ENCODE results near the gene PTH2.

The PTH2 gene

DNA sequence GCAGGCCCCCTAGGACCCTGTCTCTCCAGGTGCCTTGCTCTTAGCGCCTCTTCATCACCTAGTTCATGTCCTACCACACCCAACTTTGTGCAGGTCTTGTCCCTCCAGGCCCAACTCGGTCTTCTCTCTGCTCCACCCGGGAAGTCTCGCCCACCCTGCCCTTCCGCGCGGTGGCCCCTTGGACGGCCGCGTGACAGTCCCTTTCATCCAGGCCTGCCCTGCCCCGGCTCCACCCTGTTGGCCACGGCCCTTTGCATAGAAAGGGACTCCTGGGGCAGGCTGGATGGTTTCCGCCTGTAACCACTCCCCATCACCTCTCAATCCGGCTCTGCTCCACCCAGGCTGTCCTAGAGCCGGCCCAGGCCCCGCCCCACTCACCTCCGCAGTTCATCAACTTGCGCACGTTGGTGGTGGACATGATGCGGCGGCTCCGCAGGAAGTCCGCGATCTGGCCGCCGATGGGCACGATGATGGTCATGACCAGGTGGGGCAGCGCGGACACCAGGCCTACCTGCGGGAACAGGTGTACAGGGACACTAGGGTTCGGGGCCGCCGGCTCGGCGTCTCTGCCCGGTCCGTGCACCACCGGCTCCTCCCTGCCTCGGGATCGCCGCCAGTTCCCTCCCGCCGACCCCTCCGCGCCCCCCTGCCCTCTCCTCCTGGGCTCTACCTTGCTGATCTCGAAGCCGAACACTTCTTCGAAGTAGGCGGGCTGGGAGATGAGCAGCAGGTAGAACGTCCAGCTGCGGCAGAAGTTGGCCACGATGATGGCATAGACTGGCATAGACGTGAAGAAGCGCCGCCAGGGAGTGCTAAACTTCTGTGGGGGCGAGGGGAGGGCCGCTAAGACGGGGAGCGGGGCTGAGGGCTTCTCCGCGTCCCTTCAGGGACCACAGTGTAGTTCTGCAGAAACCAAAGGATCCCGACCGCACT is 9.2 kb upstream of the PTH2 start:
- in situ Hi-C loops (cut with MboI; ENCODE audit: low sequenced_read_pairs): no loop called here

DNA sequence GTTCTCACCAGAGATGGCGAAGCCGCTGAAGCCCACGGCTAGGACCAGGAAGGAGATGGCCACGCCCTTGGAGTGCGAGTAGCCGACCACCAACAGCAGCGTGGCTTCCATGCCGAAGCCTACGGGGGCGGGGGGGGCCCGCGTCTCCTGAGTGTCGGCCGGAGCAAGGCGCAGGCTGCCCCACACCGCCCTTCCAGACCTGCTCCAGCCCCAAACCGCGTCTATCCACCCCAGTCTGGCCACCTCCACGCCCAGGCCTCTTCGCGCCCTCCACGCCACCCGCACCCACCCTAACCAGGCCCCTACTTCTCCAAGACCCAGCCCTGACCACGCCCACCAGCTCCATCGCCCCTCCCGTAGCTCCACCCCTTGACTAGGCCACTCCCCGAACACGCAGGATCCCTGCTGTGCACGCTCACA is 8.1 kb upstream of the PTH2 start:
- in situ Hi-C loops (cut with MboI; ENCODE audit: low sequenced_read_pairs): no loop called here

DNA sequence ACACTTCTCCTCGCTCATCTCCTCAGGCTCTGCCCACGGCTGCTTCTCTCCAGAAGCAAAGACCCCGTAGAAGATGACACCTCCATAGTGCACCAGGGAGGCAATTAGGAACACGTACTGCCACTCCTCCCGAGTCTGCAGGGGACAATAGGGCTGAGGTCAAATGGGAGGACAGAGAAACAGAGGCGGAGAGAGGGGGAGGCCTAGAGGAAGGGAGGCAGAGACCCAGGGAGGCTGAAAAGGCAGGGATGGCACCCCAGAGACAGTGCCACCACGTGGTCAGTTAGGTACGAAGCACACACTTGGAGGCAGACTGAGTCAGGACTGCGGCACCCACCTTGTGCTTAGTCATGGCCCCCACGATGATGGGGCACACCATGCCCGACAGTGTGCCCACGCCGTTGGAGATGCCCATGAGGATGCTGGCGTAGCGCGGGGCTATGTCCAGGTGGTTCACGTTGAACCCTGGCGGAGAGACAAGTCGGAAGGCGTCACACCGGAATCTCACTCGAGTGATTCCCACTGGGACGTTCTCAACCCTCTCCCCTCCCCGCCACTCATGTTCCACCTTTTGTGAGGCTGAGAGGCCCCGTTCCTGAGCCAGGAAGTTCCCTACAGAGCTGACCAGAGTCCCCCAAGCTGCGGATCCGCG is 7.6 kb upstream of the PTH2 start:
- in situ Hi-C loops (cut with MboI; ENCODE audit: low sequenced_read_pairs): no loop called here

DNA sequence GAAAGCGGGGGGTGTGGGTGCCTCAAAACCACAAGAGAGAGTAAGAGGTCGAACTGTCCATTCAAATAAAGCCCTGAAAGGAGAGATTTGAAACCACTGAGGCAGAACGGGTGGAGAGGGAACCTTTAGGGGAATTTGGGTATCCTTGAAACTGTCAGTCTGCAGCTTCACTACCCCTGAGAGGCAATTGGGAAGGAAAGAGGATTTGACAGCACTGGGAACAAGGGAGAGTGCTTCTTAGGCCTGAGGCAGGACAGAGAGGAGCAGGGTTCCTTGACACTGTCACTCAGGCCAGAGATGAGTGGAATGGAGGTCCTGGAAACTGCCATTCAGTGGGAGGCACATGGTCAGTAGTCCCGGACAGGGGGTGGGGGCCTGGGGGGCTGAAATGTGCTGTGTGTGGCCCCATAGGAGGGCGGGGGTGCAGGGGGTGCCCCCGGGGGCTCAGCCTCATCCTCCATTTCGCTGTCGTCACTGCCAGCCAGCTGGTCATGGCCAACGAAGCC is 7.0 kb upstream of the PTH2 start:
- in situ Hi-C loops (cut with MboI; ENCODE audit: low sequenced_read_pairs): no loop called here

DNA sequence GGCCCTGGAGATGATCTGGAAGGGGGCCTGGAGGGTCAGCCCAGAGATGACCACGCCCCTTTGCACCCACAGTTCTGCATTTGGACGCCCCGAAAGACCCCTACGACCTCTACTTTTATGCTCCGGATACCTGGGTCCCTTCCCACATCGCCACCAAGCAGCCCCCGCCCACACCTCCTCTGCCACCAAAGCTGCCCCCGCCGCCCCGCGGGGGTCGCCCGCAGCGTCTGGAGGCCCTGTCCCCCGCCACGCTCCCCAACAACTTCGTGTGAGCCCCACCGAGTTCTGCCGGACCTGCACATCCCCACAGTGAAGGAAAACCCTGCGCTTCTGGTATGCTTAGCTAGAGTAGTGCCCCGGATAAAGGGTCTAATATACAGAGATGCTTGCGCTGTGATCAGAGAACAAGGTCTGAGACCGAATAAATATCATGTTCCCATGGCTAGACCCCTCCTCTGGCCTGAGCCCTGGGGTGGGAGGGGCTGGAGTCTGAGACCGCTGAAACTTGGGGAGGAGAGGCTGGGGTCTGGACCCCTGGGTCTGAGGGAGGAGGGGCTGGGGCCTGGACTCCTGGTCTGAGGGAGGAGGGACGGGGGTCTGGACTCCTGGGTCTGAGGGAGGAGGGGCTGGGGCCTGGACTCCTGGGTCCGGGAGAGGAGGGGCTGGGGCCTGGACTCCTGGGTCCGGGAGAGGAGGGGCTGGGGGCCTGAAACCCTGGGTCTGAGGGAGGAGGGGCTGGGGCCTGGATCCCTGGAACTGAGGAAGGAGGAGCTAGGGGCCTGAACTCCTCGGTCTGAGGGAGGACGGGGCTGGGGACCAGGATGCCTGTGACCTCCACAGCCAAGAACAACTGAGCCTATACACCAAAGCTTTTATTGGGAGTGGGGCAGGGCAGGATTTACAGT is 5.6 kb upstream of the PTH2 start:
- in situ Hi-C loops (cut with MboI; ENCODE audit: low sequenced_read_pairs): no loop called here

DNA sequence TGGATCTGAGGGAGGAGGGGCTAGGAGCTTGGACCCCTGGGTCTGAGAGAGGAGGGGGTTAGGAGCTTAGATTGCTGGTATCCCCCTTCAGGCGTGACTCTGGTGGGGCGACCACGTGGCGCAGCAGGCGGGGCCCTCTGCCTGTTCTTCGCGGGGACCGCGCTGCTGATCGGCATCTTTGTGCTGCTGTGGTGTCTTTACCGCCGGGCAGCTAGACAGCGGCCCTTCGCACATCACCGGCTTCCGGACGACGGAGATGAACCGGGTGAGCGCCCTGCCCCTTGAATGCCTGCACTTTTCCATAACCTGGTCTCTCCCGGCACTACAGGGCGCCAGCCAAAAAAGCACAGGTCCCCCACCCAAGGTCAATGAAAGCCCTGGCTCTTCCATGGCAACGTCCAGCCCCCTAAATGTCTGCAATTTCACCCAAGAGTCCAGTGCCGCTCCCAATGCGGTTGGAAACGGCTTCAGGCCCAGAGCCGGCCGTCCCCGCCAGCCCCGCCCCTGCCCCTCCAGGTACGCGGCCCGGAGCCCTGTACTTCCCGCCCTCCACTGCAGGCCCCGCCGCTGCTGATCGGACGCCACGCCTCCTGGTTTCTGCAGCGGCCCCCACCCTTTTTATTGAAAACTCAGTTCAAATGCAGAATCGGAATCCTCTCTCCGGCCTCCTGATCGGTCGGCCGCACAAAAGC is 4.8 kb upstream of the PTH2 start:
- in situ Hi-C loops (cut with MboI; ENCODE audit: low sequenced_read_pairs): no loop called here

DNA sequence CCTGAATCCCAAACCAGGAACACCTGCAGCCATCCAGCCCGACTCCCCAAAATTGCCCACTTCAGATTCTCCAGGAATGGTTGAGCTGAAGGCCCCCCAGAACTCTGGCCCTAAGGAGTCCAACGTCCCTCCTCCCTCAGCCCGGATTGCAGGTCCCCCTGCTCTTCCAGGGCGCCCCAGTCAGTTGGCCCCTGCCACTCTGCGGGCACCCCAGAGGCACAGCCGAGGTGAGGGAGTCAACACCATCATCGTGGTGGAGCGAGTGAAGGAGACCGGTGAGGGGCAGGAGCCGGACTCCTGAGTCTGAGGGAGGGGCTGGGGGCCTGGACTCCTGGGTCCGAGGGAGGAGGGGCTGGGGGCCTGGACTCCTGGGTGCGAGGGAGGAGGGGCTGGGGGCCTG is 4.1 kb upstream of the PTH2 start:
- in situ Hi-C loops (cut with MboI; ENCODE audit: low sequenced_read_pairs): no loop called here

DNA sequence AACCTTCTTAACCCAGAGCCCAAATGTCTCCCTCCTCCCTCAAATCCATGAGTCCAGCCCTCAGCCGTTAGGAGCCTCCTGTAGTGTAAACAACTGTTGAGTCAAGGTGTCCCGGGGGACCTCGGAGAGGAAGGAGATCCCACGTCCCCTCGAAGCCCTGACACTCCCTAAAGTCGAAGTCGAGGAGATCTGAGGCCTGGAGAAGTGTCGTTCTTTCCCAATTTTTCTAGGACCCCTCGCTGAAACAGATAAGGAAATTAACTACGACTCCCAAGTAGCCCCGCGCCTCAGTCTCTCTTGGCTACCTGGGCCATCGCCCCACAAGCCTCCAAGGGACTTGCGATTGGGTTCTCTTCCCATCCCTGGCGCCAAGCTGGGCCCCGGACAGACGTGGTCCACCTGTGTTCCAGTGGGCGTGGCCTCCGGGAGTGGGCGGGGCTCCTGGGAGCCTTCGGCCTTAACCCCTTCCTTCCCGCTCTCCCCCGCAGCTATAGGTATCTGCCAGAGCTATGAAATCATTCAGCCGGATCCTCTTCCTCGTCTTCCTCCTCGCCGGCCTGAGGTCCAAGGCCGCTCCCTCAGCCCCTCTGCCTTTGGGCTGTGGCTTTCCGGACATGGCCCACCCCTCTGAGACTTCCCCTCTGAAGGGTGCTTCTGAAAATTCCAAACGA is 2.8 kb upstream of the PTH2 start:
- in situ Hi-C loops (cut with MboI; ENCODE audit: low sequenced_read_pairs): no loop called here

DNA sequence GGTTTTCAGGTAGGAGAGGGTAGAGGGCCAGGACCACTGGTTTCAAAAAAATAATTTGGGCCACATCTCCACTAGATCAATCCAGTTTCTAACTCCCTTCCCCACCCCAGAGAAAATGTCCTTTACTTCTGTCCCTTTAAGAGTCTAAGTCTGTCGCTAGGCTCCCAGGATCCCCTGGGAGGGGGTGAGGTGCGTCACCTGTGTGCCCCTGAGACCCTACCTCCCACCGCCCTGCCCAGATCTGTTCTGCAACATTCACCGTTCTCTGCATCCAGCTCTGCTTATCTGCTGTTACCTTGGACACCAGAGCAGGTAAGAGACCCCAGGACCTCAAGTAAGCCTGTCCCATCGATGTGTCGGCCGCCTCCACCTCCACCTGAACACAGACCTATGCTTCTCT is 1.9 kb upstream of the PTH2 start, which contains the start of gene GFY:
Gene GFY, plus strand, starts transcription at position 211 of the 400 bp plus-strand sequence. CDS start 1,043 bp downstream, outside the sequence.
- in situ Hi-C loops (cut with MboI; ENCODE audit: low sequenced_read_pairs): no loop called here

DNA sequence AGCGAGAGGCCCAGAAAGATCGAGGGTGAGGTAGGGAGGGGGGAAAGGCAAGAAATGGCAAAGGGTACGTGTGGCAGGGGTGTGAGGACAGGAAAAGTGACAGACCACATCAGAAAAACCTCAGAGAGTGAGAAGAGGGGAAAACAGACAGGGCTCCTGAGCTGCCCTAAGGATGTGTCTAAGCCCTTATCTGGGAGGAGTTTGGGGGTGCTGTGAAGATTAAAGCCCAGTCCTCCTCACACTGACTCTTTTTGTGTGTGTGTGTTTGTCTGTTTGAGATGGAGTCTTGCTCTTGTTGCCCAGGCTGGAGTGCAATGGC is 703 bp upstream of the PTH2 start:
- in situ Hi-C loops (cut with MboI; ENCODE audit: low sequenced_read_pairs): no loop called here

DNA sequence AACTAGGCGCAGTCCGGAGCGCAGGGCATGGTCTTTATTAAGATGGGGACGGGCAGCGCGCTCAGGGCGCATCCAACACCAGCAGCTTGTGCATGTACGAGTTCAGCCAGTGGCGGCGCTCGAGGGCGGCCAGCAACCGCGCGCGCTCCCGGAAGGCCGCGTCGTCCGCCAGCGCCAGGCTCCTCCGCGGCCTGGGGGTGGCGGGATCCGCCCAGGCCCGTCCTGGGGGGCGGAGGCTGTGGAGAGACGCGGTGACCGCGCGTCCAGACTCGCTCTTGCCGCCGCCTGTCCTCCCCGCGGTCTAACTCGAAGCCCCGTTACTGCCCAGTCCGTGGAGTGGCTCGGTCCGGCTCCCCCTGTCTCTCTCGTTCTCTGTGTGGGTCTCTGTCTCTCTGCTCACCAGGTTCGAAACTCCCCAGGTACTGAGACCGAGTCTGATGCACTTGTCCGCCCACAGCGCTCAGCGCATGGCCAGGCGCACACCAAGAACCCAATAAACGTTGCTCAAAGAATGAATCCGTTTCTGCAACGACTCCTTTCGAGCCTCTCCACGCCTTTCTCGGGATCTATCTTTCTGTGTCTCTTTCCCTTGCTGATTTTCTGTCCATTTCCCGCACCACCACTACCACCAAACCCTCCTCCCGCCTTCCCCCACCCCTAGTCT is 702 bp downstream of the PTH2 start:
- in situ Hi-C loops (cut with MboI; ENCODE audit: low sequenced_read_pairs): no loop called here

DNA sequence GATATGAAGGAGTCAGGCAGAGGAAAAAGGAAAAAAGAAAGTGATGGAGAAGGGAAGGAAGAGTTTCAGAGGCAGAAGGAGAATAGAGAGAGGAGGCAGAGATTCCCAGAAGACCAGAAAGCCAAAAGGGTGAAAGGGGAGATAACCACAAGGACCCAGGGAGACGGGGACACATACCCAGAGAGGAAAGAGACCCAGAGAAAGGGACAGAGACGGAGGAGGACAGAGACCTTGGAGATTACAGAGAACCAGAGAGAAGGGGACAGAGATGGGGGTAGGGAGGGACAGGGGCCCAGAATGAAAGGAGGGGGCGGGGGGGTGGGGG is 1.4 kb downstream of the PTH2 start:
- in situ Hi-C loops (cut with MboI; ENCODE audit: low sequenced_read_pairs): no loop called here

DNA sequence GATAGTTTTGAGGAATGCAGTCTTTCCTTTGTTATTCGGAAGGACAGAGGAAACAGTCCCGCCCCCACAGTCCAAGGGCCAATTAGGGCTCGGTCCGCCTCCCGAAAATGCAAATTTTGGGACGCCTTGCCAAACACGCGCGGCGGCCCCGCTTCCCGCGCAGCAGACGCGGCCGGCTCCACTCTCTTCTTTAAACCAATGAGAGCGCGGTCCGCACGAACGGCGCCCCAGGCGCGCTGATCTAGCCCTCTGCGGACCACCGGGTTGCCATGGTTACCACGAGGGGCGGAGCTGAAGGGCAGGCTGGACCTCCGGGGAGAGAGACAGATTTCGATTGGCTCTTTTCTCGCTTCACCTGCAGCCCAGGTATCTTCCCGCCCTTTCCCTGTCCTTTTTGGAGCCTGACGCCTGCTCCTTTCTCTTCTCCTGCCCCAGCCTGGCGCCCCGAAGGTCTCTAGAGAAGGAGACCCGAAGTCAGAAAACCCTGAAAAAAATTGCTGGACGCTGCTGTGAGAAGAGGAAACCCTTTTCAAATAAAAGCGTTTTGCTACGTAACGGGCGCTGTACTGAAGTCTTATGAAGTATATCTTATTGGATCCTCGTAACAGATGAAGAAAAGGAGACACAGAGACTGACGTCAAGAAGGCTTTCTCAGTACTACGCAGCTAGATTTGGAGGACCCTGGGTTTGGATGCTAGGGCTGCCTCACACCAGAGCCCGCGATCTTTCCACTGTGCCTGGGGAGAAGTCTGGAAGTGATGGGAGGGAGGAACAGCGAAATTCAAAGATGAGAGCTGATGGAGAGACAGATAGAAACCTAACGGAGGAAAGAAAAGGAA is 2.0 kb downstream of the PTH2 start:
- in situ Hi-C loops (cut with MboI; ENCODE audit: low sequenced_read_pairs): no loop called here

DNA sequence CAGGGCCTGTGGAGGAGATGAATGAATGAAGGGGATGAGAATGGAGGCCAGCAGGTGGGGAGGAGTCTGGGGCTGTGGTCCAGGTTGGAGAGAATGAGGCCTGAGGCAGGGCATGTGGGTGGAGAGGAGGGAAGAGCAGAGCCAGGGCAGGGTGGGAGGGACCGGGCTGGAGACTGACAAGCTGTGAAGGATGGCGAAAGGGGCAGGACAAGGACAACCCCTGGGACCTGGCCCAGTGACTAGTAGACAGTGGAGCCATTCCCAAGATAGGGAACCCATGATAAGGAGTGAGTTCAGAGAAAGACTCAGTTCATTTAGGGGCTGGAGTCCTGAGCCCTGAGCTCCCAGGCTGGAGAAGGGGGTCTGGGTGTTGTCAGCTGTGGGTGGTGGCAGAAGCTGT is 3.0 kb downstream of the PTH2 start:
- in situ Hi-C loops (cut with MboI; ENCODE audit: low sequenced_read_pairs): no loop called here

DNA sequence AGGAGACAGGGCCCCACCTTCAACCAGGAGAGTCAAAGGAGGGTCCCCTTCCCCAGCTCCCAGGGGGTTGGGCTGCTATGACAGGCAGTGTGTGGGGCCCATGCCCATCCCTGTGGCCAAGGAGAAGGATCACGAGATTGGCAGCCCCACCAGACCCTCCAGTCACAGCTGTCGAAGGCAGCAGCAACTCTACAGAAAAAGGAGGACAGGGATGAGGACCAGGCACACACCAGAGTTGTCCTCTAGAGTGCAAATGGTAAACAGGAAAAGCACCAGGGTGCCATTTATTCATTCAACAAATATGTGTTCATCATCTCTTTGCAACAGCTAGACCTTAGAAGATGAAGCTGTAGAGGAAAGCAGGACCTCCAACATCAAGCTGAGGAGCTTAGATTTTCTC is 4.1 kb downstream of the PTH2 start:
- in situ Hi-C loops (cut with MboI; ENCODE audit: low sequenced_read_pairs): no loop called here

DNA sequence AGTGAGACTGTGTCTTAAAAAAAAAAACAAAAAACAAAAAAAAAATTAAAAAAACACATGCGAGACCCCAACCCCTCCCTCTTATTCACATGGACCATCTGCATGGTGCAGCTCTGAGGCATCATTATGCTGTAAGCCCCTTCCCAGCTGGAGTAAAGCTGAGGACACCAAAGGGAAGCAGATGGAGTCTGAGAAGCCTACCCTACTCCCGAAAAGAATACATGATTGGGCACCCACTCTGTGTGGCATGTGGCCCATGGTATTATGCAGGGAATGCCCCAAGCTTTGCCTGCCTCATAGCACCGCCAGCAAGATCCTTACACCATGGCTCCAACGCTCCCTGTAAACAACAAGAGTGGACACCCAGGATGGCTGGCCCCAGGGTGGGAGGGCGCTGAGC is 4.7 kb downstream of the PTH2 start:
- in situ Hi-C loops (cut with MboI; ENCODE audit: low sequenced_read_pairs): no loop called here

DNA sequence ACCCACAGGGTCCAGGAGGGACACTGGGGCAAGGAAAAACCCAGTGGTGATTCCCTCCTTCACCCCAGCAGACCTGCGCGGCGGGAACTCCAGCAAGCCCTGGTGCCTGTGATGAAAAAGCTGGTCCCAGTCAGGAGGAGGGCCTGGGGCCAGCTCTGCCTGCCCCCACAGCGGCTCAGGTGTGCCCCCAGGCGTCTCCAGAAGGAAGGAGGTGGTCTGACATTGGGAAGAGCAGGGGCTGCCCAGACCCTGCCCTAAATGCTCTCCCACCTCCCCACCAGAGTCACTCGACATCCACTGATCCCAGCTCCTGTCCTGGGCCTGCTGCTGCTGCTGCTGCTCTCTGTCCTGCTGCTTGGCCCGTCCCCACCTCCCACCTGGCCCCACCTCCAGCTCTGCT is 6.2 kb downstream of the PTH2 start:
- in situ Hi-C loops (cut with MboI; ENCODE audit: low sequenced_read_pairs): no loop called here

DNA sequence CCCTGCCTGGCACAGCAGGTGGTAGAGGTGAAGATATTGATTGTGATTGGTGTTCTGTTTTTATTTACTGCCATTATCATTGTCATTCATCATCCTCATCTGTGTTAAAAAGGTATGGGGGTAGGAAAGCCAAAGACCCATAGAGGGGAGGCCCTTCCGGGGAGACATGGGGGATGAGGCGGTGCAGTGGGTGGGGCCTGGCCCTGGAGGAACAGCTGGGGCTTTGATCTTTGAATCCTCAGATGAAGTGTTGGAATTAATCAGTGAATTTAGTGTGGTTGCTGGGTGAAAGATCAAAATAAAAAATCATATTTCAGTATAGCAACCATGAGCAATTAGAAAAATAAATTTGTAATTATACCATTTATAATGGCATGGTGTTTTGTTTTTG is 7.4 kb downstream of the PTH2 start:
- in situ Hi-C loops (cut with MboI; ENCODE audit: low sequenced_read_pairs): no loop called here

Data from hTERT RPE-1 (cell line).